GM06990 (cell line): Measurements from ENCODE around the gene FTCD.

Experiments used
- DNase-seq: peaks from one replicate; pipeline ENCODE4 v3.0.0-alpha.2; 2011; ENCODE audit not compliant: insufficient read length; ENCODE audit errors: extremely low read depth
- H3K27me3 ChIP-seq: replicated peaks from 2 replicates; pipeline ENCODE4 v1.6.0; 2011; ENCODE audit warnings: low read length; ENCODE audit not compliant: control insufficient read depth, insufficient read depth
- H3K36me3 ChIP-seq: 2 replicates; pipeline ENCODE4 v1.5.1; 2011; ENCODE audit warnings: low read length; ENCODE audit not compliant: control insufficient read depth, insufficient read depth
- H3K4me3 ChIP-seq: replicated peaks from 2 replicates; pipeline ENCODE4 v1.5.1; 2011; ENCODE audit warnings: low read depth, mild to moderate bottlenecking, control low read depth, low read length
- TF ChIP-seq, protein P1 (sequence below): IDR thresholded peaks from 2 replicates; pipeline ENCODE4 v1.5.1; 2011; ENCODE audit warnings: low read length, control low read depth, mild to moderate bottlenecking, inconsistent platforms; ENCODE audit not compliant: insufficient read depth, poor library complexity, severe bottlenecking

The FTCD gene

DNA sequence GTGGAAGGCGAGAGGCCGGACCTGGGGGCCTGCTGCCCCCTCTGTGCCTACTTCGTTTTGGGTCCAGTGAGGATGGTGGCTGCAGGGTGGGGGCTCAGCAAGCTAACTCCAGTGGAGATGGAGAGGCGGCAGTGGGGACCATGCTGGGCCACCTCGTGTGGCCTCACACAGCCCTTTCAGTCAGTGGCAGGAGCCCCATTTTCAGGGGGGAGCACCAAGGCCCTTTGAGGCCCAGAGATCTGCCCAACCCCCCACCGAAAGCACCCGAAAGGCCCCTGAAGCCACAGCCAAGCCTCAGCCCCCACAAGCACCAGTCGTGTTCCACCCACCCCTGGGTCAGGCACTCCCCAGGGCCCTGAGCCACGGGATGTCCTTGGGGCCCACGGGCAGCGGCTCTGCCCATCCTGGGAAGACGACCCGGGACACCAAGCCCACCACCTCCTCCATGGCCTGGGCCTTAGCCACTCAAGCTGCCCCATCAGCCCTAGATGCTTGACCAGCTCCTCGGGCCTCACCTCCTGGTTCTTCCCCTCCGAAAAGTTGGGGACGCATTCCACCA lies 345 bp downstream of the FTCD start:
- H3K4me3 ChIP-seq: no peak overlapping the region
- no peaks in the 10 kb centered on the region for H3K36me3 ChIP-seq
- H3K27me3 ChIP-seq: no peaks in the 10 kb centered on the region
- DNase-seq: no peak
- TF ChIP-seq, protein P1, sequence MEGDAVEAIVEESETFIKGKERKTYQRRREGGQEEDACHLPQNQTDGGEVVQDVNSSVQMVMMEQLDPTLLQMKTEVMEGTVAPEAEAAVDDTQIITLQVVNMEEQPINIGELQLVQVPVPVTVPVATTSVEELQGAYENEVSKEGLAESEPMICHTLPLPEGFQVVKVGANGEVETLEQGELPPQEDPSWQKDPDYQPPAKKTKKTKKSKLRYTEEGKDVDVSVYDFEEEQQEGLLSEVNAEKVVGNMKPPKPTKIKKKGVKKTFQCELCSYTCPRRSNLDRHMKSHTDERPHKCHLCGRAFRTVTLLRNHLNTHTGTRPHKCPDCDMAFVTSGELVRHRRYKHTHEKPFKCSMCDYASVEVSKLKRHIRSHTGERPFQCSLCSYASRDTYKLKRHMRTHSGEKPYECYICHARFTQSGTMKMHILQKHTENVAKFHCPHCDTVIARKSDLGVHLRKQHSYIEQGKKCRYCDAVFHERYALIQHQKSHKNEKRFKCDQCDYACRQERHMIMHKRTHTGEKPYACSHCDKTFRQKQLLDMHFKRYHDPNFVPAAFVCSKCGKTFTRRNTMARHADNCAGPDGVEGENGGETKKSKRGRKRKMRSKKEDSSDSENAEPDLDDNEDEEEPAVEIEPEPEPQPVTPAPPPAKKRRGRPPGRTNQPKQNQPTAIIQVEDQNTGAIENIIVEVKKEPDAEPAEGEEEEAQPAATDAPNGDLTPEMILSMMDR: no peak

DNA sequence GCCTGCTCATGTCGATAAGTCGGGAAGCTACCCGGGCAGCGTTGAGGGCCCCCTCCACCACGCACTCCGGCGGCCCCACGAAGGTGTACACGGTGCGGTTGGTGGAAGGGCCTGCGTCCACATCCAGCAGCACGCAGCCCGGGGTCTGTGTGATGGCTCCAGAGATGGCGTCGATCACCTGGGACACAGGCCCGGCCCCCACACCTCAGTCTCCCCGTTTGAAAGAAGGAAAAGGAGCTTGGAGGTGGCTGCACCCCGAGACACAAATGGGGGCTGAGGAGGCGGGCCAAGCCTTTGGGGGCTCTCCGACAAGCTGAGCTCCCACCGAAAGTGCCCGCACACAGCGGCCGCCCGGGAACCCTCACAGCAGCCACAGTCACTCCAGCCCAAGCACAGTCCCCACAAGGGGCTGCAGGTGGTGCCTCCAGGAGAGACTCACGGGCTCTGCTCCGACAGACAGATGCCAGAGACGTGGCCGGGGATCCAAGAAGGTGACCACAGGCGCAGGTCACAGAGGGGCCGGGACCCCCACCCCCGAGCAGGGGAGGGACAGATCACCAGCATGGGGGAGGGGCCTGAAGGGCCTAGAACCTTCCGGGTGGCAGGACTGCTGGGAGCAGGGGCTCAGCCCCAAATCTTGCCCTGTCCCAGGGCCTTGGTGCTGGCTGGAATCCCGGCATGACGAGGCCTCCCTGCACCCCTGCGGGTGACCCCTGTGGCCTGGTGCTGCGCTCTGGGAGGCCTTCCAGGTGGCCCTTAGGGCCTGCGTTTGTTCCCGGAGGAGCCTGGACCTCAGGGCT lies 1.0 kb downstream of the FTCD start:
- H3K36me3 ChIP-seq: no peaks in the 10 kb centered on the region
- TF ChIP-seq, protein P1: no peak
- DNase-seq: no peak
- H3K4me3 ChIP-seq: no peak overlapping the region
- H3K27me3 ChIP-seq: no peaks in the 10 kb centered on the region

DNA sequence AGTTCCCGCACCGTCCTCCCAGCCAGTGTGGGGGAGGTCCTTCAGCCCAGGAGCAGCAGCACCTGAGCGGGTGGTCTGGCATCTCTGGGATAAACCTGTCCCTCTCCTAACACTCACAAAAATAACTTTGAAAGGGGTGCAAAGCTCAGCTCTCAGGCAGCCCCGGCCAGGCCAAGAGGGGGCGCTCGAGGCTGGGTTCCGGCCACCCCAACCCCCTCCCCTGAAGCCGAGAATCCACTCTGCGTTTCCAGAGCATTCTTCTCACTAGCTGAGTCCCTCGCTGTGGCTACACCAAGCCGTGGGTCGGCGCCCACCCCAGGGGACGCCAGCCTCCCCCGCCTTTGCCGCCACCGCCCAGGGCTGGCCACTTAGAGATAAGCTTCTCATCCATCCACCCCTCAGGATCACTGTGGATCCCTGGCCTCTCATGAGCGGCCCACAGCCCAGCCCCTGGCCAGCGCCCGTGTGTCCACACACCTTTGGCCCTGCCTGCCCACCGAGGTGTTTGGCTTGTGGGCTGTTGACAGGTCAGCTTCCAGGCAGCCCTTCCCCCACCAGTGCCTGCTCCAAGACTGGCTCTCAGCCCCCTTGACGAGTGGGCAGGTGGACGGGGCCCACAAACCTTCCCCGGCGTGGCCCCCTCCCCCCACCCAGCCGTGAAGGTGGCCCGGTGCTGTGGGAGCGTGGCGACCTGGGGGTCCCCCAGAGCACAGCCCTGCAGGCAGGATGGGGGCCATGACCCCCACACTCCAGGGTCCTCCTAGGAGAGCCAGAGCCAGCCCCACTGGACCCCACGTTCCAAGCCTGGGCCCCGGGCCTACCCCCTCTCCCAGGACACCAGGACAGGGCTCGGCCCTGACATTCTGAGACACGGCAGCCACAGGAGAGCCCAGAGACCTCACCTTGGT lies 1.9 kb downstream of the FTCD start:
- Histone ChIP-seq H3K36me3 (no peaks in the 10 kb centered on the region), H3K27me3 (no peaks in the 10 kb centered on the region), H3K4me3 (no peak overlapping the region)
- no peak for DNase-seq
- TF ChIP-seq, protein P1: peak; percentile 83

DNA sequence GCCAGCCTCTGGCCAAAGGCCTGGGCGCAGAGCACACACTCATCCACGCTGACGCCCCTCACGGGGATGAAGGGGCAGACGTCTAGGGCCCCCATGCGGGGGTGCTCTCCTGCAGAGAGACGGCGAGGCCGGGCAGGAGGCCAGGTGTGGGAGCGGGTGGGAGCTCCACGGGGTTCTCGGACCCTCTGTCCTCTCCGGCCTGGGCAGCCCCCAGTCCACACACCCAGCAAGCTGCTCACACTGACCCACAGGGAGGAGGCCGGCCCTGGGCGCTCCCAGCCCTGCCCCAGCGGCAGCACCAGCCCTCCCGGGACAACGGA lies 2.5 kb downstream of the FTCD start:
- H3K27me3 ChIP-seq: no peaks in the 10 kb centered on the region
- TF ChIP-seq, protein P1: no peak
- H3K36me3 ChIP-seq: no peaks in the 10 kb centered on the region
- no peak for DNase-seq
- no peak overlapping the region for H3K4me3 ChIP-seq

DNA sequence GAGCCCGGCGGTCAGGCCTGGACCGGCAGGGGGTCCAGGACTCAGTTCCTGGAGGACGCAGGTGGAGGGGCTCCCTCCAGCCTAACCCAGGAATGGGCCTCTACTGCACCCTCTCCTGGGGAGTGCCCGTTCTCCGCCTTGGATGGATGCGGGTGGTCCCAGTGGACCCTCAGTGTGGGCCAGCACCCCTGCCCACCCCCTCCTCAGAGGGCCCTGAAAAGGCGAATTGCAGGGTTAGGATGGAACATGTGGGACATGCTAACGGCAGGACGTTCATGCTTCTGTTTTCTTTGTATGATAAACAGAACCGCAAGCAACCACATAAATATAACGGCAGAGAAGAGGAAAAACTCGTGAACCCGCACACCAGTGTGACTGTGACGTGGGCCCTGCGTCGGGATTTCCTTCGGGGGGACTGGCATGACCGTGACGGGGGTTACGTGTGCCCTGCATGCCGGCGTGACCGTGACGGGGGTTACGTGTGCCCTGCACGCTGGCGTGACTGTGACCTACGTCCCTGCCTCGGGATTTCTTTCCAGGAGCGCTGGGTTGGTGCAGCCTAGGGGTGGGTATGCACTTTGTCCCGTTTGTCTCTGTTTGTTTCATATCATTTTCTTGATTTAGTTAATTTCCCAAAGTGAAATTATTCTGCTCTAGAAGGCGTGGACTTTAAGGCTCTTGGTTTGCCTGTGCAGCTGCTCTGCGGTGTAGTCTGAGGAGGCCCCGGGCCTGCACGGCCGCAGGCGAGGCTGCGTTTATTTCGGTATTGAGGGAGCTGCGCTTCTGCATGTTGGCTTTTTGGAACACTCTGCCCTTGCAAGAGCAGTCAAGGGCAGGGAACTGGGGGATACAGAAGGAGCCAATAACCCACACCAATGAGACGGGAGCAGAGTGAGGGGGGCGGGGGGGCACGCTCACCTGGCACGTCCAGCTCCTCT lies 3.1 kb downstream of the FTCD start:
- peak; percentile 5 for DNase-seq
- H3K27me3 ChIP-seq: no peaks in the 10 kb centered on the region
- no peak overlapping the region for H3K4me3 ChIP-seq
- H3K36me3 ChIP-seq: no peaks in the 10 kb centered on the region
- TF ChIP-seq, protein P1: no peak
